ENCODE results near the gene TUT7. TPM values are rescaled to one million over a fixed set of nuclear protein-coding genes. Genes with fewer than 3 reads are reported as not detected.
"Not testable (repeated sequence)": the region's sequence is repeated elsewhere in the genome, so short reads cannot be mapped to it uniquely, and the experiment has no call there.

Gene TUT7
- total RNA-seq, 1 donor from 2014 or later: 24.5 TPM

GRCh38 chr9:86300701-86301100 lies 53.5 kb downstream of the TUT7 start:
- Mint-ChIP-seq H3K4me1 (ENCODE audit: low read depth) (no peaks in the 10 kb centered on the region), H3K4me3 (ENCODE audit: low read depth) (no peak overlapping the region), H3K27me3 (no peaks in the 10 kb centered on the region), H3K36me3 (ENCODE audit: insufficient read depth) (peaks cover 33% of the 10 kb centered on the region), H3K9me3 (ENCODE audit: low read depth) (no peaks in the 10 kb centered on the region), H3K27ac (no peak overlapping the region)
- no peak for DNase-seq (ENCODE audit: low spot score, unreplicated experiment)
- TF ChIP-seq, protein P1, sequence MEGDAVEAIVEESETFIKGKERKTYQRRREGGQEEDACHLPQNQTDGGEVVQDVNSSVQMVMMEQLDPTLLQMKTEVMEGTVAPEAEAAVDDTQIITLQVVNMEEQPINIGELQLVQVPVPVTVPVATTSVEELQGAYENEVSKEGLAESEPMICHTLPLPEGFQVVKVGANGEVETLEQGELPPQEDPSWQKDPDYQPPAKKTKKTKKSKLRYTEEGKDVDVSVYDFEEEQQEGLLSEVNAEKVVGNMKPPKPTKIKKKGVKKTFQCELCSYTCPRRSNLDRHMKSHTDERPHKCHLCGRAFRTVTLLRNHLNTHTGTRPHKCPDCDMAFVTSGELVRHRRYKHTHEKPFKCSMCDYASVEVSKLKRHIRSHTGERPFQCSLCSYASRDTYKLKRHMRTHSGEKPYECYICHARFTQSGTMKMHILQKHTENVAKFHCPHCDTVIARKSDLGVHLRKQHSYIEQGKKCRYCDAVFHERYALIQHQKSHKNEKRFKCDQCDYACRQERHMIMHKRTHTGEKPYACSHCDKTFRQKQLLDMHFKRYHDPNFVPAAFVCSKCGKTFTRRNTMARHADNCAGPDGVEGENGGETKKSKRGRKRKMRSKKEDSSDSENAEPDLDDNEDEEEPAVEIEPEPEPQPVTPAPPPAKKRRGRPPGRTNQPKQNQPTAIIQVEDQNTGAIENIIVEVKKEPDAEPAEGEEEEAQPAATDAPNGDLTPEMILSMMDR (IDR thresholded peaks at IDR 0.05; ENCODE audit: unreplicated experiment): no peak

DNA sequence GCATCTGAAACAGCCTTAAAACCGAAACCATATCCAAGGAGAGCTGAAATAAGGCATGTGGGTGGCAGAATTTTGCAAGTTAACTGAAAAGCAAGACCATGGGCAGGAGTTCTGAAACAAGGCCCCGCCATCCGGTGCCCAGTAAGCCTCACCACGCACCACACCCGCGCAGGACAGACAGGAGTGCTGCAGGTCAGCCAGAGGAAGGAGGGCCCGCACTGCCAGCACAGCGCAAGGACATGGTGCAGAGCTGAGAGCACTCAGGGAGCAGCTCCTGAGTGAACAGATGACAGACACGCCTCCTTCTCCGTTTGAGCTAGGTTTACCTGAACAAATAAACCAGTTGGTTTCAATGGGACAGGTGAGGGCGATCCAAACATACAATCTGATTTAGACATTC lies 55.3 kb downstream of the TUT7 start:
- DNase-seq (ENCODE audit: low spot score, unreplicated experiment): no peak
- Mint-ChIP-seq H3K36me3 (ENCODE audit: insufficient read depth) (peaks cover 30% of the 10 kb centered on the region), H3K4me3 (ENCODE audit: low read depth) (no peak overlapping the region), H3K27me3 (no peaks in the 10 kb centered on the region), H3K27ac (no peak overlapping the region), H3K4me1 (ENCODE audit: low read depth) (no peaks in the 10 kb centered on the region), H3K9me3 (ENCODE audit: low read depth) (no peaks in the 10 kb centered on the region)
- TF ChIP-seq, protein P1 (IDR thresholded peaks at IDR 0.05; ENCODE audit: unreplicated experiment): no peak

- not testable (repeated sequence) for DNase-seq (ENCODE audit: low spot score, unreplicated experiment); H3K36me3 Mint-ChIP-seq (ENCODE audit: insufficient read depth); H3K9me3 Mint-ChIP-seq (ENCODE audit: low read depth); H3K4me3 Mint-ChIP-seq (ENCODE audit: low read depth); H3K27me3 Mint-ChIP-seq; H3K27ac Mint-ChIP-seq; H3K4me1 Mint-ChIP-seq (ENCODE audit: low read depth)
Measured at GRCh38 chr9:86290341-86290740, 63.9 kb downstream of the TUT7 start.

GRCh38 chr9:86288499-86289198 lies 65.6 kb downstream of the TUT7 start:
- no peak overlapping the region for H3K27ac Mint-ChIP-seq
- H3K36me3 Mint-ChIP-seq (ENCODE audit: insufficient read depth): peaks cover 1% of the 10 kb centered on the region
- DNase-seq (ENCODE audit: low spot score, unreplicated experiment): no peak
- no peaks in the 10 kb centered on the region for H3K9me3 Mint-ChIP-seq (ENCODE audit: low read depth)
- TF ChIP-seq, protein P1 (IDR thresholded peaks at IDR 0.05; ENCODE audit: unreplicated experiment): no peak
- H3K27me3 Mint-ChIP-seq: no peaks in the 10 kb centered on the region
- H3K4me3 Mint-ChIP-seq (ENCODE audit: low read depth): no peak overlapping the region
- H3K4me1 Mint-ChIP-seq (ENCODE audit: low read depth): no peaks in the 10 kb centered on the region

GRCh38 chr9:86287013-86287412 lies 67.2 kb downstream of the TUT7 start:
- no peaks in the 10 kb centered on the region for H3K9me3 Mint-ChIP-seq (ENCODE audit: low read depth)
- peaks cover 1% of the 10 kb centered on the region for H3K36me3 Mint-ChIP-seq (ENCODE audit: insufficient read depth)
- H3K4me3 Mint-ChIP-seq (ENCODE audit: low read depth): no peak overlapping the region
- H3K27me3 Mint-ChIP-seq: peaks cover 5% of the 10 kb centered on the region
- TF ChIP-seq, protein P1 (IDR thresholded peaks at IDR 0.05; ENCODE audit: unreplicated experiment): peak; percentile 46
- H3K27ac Mint-ChIP-seq: no peak overlapping the region
- peaks cover 5% of the 10 kb centered on the region for H3K4me1 Mint-ChIP-seq (ENCODE audit: low read depth)
- DNase-seq (ENCODE audit: low spot score, unreplicated experiment): no peak

GRCh38 chr9:86286278-86286677 lies 67.9 kb downstream of the TUT7 start:
- no peak for DNase-seq (ENCODE audit: low spot score, unreplicated experiment)
- Mint-ChIP-seq H3K9me3 (ENCODE audit: low read depth) (no peaks in the 10 kb centered on the region), H3K4me3 (ENCODE audit: low read depth) (no peak overlapping the region), H3K36me3 (ENCODE audit: insufficient read depth) (peaks cover 1% of the 10 kb centered on the region), H3K27ac (no peak overlapping the region), H3K4me1 (ENCODE audit: low read depth) (peaks cover 7% of the 10 kb centered on the region), H3K27me3 (peaks cover 5% of the 10 kb centered on the region)
- TF ChIP-seq, protein P1 (IDR thresholded peaks at IDR 0.05; ENCODE audit: unreplicated experiment): no peak

Measured in progenitor cell of endocrine pancreas (in vitro differentiated cells).